ENCODE results near the gene NOL3.
A peak's percentile ranks its signal among the peaks of the same experiment; 100 is the strongest.

The NOL3 gene

GRCh38 chr16:67182288-67182687, 11.9 kb downstream of the NOL3 start:
- WGBS: 88% methylated on average over 2 of the region's 2 CpGs

DNA sequence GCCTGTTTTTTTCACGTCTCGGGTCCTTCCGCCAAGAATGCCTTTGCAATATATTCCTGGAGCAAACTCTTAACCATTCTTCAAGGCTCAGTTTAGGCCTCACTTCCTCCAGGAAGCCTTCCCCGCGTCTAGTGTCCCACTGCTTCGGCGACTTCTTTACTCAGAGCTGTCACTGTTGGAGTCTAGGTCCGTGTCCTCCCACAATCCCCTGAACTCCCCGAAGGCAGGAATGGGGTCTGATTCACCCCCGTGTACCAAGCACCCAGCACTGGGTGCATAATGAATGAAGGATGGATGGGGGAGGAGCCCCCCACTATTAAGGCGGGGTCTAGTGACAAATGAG, 12.9 kb downstream of the NOL3 start:
- no peak overlapping the region for H4K8ac ChIP-seq (ENCODE audit: low read length)
- peaks cover 35% of the 10 kb centered on the region for H3K4me1 ChIP-seq (ENCODE audit: control insufficient read depth, insufficient read depth, low read depth, low read length)
- H3K27me3 ChIP-seq (ENCODE audit: control insufficient read depth in 1 of 2, insufficient read depth in 1 of 2, low read length in 2 of 2): no peaks in the 10 kb centered on the region
- H3K18ac ChIP-seq (ENCODE audit: low read depth in 1 of 2, low read length in 2 of 2): no peak overlapping the region
- no peak overlapping the region for H3K14ac ChIP-seq (ENCODE audit: low read length in 2 of 2)
- no peaks in the 10 kb centered on the region for H3K9me3 ChIP-seq (ENCODE audit: control insufficient read depth, low read length)
- no peak overlapping the region for H3K27ac ChIP-seq (ENCODE audit: low read length, poor library complexity, severe bottlenecking)
- H3K4me3 ChIP-seq (ENCODE audit: insufficient read depth in 1 of 2, low read depth in 1 of 2, low read length in 2 of 2): peak overlapping the region; percentile 50 to 82
- H2AK5ac ChIP-seq (ENCODE audit: low read length, severe bottlenecking): no peak overlapping the region
- no peak overlapping the region for H4K91ac ChIP-seq (ENCODE audit: low read length)
- H2BK120ac ChIP-seq (ENCODE audit: low read depth, low read length): no peak overlapping the region
- H3K9ac ChIP-seq (ENCODE audit: low read length): peak overlapping the region; percentile 89
- no peak overlapping the region for H2AFZ ChIP-seq (ENCODE audit: low read depth, low read length)
- no peak for DNase-seq
- peaks cover 0 to 15% of the 10 kb centered on the region in 2 experiments for H3K36me3 ChIP-seq (ENCODE audit: control insufficient read depth in 1 of 2, insufficient read depth in 2 of 2, low read depth in 1 of 2, low read length in 2 of 2)
- no peak overlapping the region for H3K23ac ChIP-seq (ENCODE audit: low read length in 2 of 2)
- H2BK5ac ChIP-seq (ENCODE audit: low read depth, low read length, poor library complexity, severe bottlenecking): no peak overlapping the region
- peaks cover 24% of the 10 kb centered on the region for H3K79me1 ChIP-seq (replicated peaks; ENCODE audit: low read length, poor library complexity, severe bottlenecking)
- H2BK15ac ChIP-seq (ENCODE audit: low read depth, poor library complexity, severe bottlenecking): peak overlapping the region; percentile 8
- H2BK12ac ChIP-seq (ENCODE audit: low read length in 2 of 2): no peak overlapping the region
- H3K4ac ChIP-seq (ENCODE audit: low read depth in 1 of 2, low read length in 2 of 2): peak overlapping the region in 1 of 2 experiments; percentile 19
- H3K4me2 ChIP-seq (ENCODE audit: low read length, poor library complexity, severe bottlenecking): peak overlapping the region; percentile 64
- WGBS: 4% methylated on average over 11 of the region's 11 CpGs

More at GRCh38 chr16:67182288-67182687, 11.9 kb downstream of the NOL3 start:
- H2BK5ac ChIP-seq (ENCODE audit: low read depth, low read length, poor library complexity, severe bottlenecking): no peak overlapping the region
- H3K4me3 ChIP-seq (ENCODE audit: insufficient read depth in 1 of 2, low read depth in 1 of 2, low read length in 2 of 2): peak overlapping the region in 1 of 2 experiments; percentile 82
- H3K4me2 ChIP-seq (ENCODE audit: low read length, poor library complexity, severe bottlenecking): no peak overlapping the region
- no peak overlapping the region for H3K14ac ChIP-seq (ENCODE audit: low read length in 2 of 2)
- no peak overlapping the region for H3K4ac ChIP-seq (ENCODE audit: low read depth in 1 of 2, low read length in 2 of 2)
- H3K36me3 ChIP-seq (ENCODE audit: control insufficient read depth in 1 of 2, insufficient read depth in 2 of 2, low read depth in 1 of 2, low read length in 2 of 2): peaks cover 0 to 15% of the 10 kb centered on the region in 2 experiments
- H2BK15ac ChIP-seq (ENCODE audit: low read depth, poor library complexity, severe bottlenecking): no peak overlapping the region
- peaks cover 41% of the 10 kb centered on the region for H3K4me1 ChIP-seq (ENCODE audit: control insufficient read depth, insufficient read depth, low read depth, low read length)
- no peak overlapping the region for H3K23ac ChIP-seq (ENCODE audit: low read length in 2 of 2)
- H2BK120ac ChIP-seq (ENCODE audit: low read depth, low read length): no peak overlapping the region
- H4K91ac ChIP-seq (ENCODE audit: low read length): no peak overlapping the region
- no peak overlapping the region for H3K27ac ChIP-seq (ENCODE audit: low read length, poor library complexity, severe bottlenecking)
- no peak overlapping the region for H2AK5ac ChIP-seq (ENCODE audit: low read length, severe bottlenecking)
- peak; percentile 44 for DNase-seq
- H3K79me1 ChIP-seq (replicated peaks; ENCODE audit: low read length, poor library complexity, severe bottlenecking): peaks cover 27% of the 10 kb centered on the region
- H2AFZ ChIP-seq (ENCODE audit: low read depth, low read length): no peak overlapping the region
- H3K9me3 ChIP-seq (ENCODE audit: control insufficient read depth, low read length): no peaks in the 10 kb centered on the region
- H4K8ac ChIP-seq (ENCODE audit: low read length): no peak overlapping the region
- H3K27me3 ChIP-seq (ENCODE audit: control insufficient read depth in 1 of 2, insufficient read depth in 1 of 2, low read length in 2 of 2): no peaks in the 10 kb centered on the region
- peak overlapping the region; percentile 89 for H3K9ac ChIP-seq (ENCODE audit: low read length)
- no peak overlapping the region for H3K18ac ChIP-seq (ENCODE audit: low read depth in 1 of 2, low read length in 2 of 2)
- H2BK12ac ChIP-seq (ENCODE audit: low read length in 2 of 2): no peak overlapping the region

GRCh38 chr16:67183627-67184452, 13.5 kb downstream of the NOL3 start, which contains the start of gene MATCAP1:
Gene MATCAP1 (minus strand): TSS chr16:67183963. CDS start chr16:67180610, 3,353 bp downstream.
- H3K9ac ChIP-seq (ENCODE audit: low read length): peak within 1 kb of the TSS; percentile 89
- peak within 1 kb of the TSS; percentile 75 to 92 for H3K4ac ChIP-seq (ENCODE audit: low read depth in 1 of 2, low read length in 2 of 2)
- H4K8ac ChIP-seq (ENCODE audit: low read length): peak within 1 kb of the TSS; percentile 95
- peak within 1 kb of the TSS; percentile 82 to 89 for H3K4me3 ChIP-seq (ENCODE audit: insufficient read depth in 1 of 2, low read depth in 1 of 2, low read length in 2 of 2)
- peaks cover 24% of the 10 kb centered on the region for H3K79me1 ChIP-seq (replicated peaks; ENCODE audit: low read length, poor library complexity, severe bottlenecking)
- no peaks in the 10 kb centered on the region for H3K9me3 ChIP-seq (ENCODE audit: control insufficient read depth, low read length)
- H3K27ac ChIP-seq (ENCODE audit: low read length, poor library complexity, severe bottlenecking): no peak within 1 kb of the TSS
- H2BK12ac ChIP-seq (ENCODE audit: low read length in 2 of 2): peak within 1 kb of the TSS in 1 of 2 experiments; percentile 80
- H3K27me3 ChIP-seq (ENCODE audit: control insufficient read depth in 1 of 2, insufficient read depth in 1 of 2, low read length in 2 of 2): no peaks in the 10 kb centered on the region
- no peak within 1 kb of the TSS for H2AK5ac ChIP-seq (ENCODE audit: low read length, severe bottlenecking)
- H3K36me3 ChIP-seq (ENCODE audit: control insufficient read depth in 1 of 2, insufficient read depth in 2 of 2, low read depth in 1 of 2, low read length in 2 of 2): peaks cover 0 to 15% of the 10 kb centered on the region in 2 experiments
- H3K18ac ChIP-seq (ENCODE audit: low read depth in 1 of 2, low read length in 2 of 2): peak within 1 kb of the TSS; percentile 94 to 97
- peak within 1 kb of the TSS; percentile 97 for H4K91ac ChIP-seq (ENCODE audit: low read length)
- peaks cover 31% of the 10 kb centered on the region for H3K4me1 ChIP-seq (ENCODE audit: control insufficient read depth, insufficient read depth, low read depth, low read length)
- peak; percentile 99 for DNase-seq
- H2AFZ ChIP-seq (ENCODE audit: low read depth, low read length): peak within 1 kb of the TSS; percentile 83
- H3K23ac ChIP-seq (ENCODE audit: low read length in 2 of 2): peak within 1 kb of the TSS in 1 of 2 experiments; percentile 2
- peak within 1 kb of the TSS; percentile 74 for H2BK5ac ChIP-seq (ENCODE audit: low read depth, low read length, poor library complexity, severe bottlenecking)
- peak within 1 kb of the TSS; percentile 99 for H3K4me2 ChIP-seq (ENCODE audit: low read length, poor library complexity, severe bottlenecking)
- peak within 1 kb of the TSS in 1 of 2 experiments; percentile 91 for H3K14ac ChIP-seq (ENCODE audit: low read length in 2 of 2)
- peak within 1 kb of the TSS; percentile 97 for H2BK15ac ChIP-seq (ENCODE audit: low read depth, poor library complexity, severe bottlenecking)
- WGBS: under 1% methylated on average over 74 of the region's 77 CpGs
- peak within 1 kb of the TSS; percentile 78 for H2BK120ac ChIP-seq (ENCODE audit: low read depth, low read length)

- H3K4me2 ChIP-seq (ENCODE audit: low read length, poor library complexity, severe bottlenecking): peak overlapping the region; percentile 99
- no peak for DNase-seq
- no peak overlapping the region for H2BK5ac ChIP-seq (ENCODE audit: low read depth, low read length, poor library complexity, severe bottlenecking)
- H2BK120ac ChIP-seq (ENCODE audit: low read depth, low read length): no peak overlapping the region
- peak overlapping the region; percentile 82 to 89 for H3K4me3 ChIP-seq (ENCODE audit: insufficient read depth in 1 of 2, low read depth in 1 of 2, low read length in 2 of 2)
- peaks cover 0 to 12% of the 10 kb centered on the region in 2 experiments for H3K36me3 ChIP-seq (ENCODE audit: control insufficient read depth in 1 of 2, insufficient read depth in 2 of 2, low read depth in 1 of 2, low read length in 2 of 2)
- H3K23ac ChIP-seq (ENCODE audit: low read length in 2 of 2): peak overlapping the region in 1 of 2 experiments; percentile 2
- peaks cover 29% of the 10 kb centered on the region for H3K4me1 ChIP-seq (ENCODE audit: control insufficient read depth, insufficient read depth, low read depth, low read length)
- H3K9ac ChIP-seq (ENCODE audit: low read length): peak overlapping the region; percentile 89
- no peaks in the 10 kb centered on the region for H3K27me3 ChIP-seq (ENCODE audit: control insufficient read depth in 1 of 2, insufficient read depth in 1 of 2, low read length in 2 of 2)
- WGBS: 16% methylated on average over 42 of the region's 59 CpGs
- peak overlapping the region in 1 of 2 experiments; percentile 38 for H3K14ac ChIP-seq (ENCODE audit: low read length in 2 of 2)
- H2AFZ ChIP-seq (ENCODE audit: low read depth, low read length): peak overlapping the region; percentile 83
- no peak overlapping the region for H3K4ac ChIP-seq (ENCODE audit: low read depth in 1 of 2, low read length in 2 of 2)
- peak overlapping the region; percentile 10 for H4K91ac ChIP-seq (ENCODE audit: low read length)
- H3K9me3 ChIP-seq (ENCODE audit: control insufficient read depth, low read length): no peaks in the 10 kb centered on the region
- H2BK15ac ChIP-seq (ENCODE audit: low read depth, poor library complexity, severe bottlenecking): no peak overlapping the region
- H2AK5ac ChIP-seq (ENCODE audit: low read length, severe bottlenecking): no peak overlapping the region
- peak overlapping the region in 1 of 2 experiments; percentile 54 for H3K18ac ChIP-seq (ENCODE audit: low read depth in 1 of 2, low read length in 2 of 2)
- H3K79me1 ChIP-seq (replicated peaks; ENCODE audit: low read length, poor library complexity, severe bottlenecking): peaks cover 21% of the 10 kb centered on the region
- no peak overlapping the region for H4K8ac ChIP-seq (ENCODE audit: low read length)
- H2BK12ac ChIP-seq (ENCODE audit: low read length in 2 of 2): no peak overlapping the region
- no peak overlapping the region for H3K27ac ChIP-seq (ENCODE audit: low read length, poor library complexity, severe bottlenecking)
Observed at GRCh38 chr16:67184453-67184994, 14.2 kb downstream of the NOL3 start.
